Right kidney (tissue), 9 donors: ENCODE measurements around the gene PLEKHB2.
"Not testable (repeated sequence)": the region's sequence is repeated elsewhere in the genome, so short reads cannot be mapped to it uniquely, and the experiment has no call there.

Experiments
- DNase-seq: peaks from one replicate; pipeline ENCODE4 v3.0.0-alpha.2; 2016
- long read RNA-seq, 8 donors: transcript quantifications; one replicate each; lab custom pipeline, GENCODE V29; 2026

Gene PLEKHB2, protein sequence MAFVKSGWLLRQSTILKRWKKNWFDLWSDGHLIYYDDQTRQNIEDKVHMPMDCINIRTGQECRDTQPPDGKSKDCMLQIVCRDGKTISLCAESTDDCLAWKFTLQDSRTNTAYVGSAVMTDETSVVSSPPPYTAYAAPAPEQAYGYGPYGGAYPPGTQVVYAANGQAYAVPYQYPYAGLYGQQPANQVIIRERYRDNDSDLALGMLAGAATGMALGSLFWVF
- long read RNA-seq, donor 1, full-length matches to known transcripts: 9 of 27 reads
- long read RNA-seq, donor 1, partial matches to known transcripts: 0 of 27 reads
- long read RNA-seq, donor 1, other reads (novel, unspliced or antisense): 18 of 27 reads
- long read RNA-seq, donor 2, full-length matches to known transcripts: 9 of 24 reads
- long read RNA-seq, donor 2, partial matches to known transcripts: 0 of 24 reads
- long read RNA-seq, donor 2, other reads (novel, unspliced or antisense): 15 of 24 reads
- long read RNA-seq, donor 3, full-length matches to known transcripts: 4 of 12 reads
- long read RNA-seq, donor 3, partial matches to known transcripts: 0 of 12 reads
- long read RNA-seq, donor 3, other reads (novel, unspliced or antisense): 8 of 12 reads
- long read RNA-seq, donor 4, full-length matches to known transcripts: 8 of 24 reads
- long read RNA-seq, donor 4, partial matches to known transcripts: 0 of 24 reads
- long read RNA-seq, donor 4, other reads (novel, unspliced or antisense): 16 of 24 reads
- long read RNA-seq, donor 5, full-length matches to known transcripts: 10 of 23 reads
- long read RNA-seq, donor 5, partial matches to known transcripts: 0 of 23 reads
- long read RNA-seq, donor 5, other reads (novel, unspliced or antisense): 13 of 23 reads
- long read RNA-seq, donor 6, full-length matches to known transcripts: 9 of 39 reads
- long read RNA-seq, donor 6, partial matches to known transcripts: 0 of 39 reads
- long read RNA-seq, donor 6, other reads (novel, unspliced or antisense): 30 of 39 reads
- long read RNA-seq, donor 7, full-length matches to known transcripts: 11 of 29 reads
- long read RNA-seq, donor 7, partial matches to known transcripts: 0 of 29 reads
- long read RNA-seq, donor 7, other reads (novel, unspliced or antisense): 18 of 29 reads
- long read RNA-seq, donor 8, full-length matches to known transcripts: 7 of 34 reads
- long read RNA-seq, donor 8, partial matches to known transcripts: 10 of 34 reads
- long read RNA-seq, donor 8, other reads (novel, unspliced or antisense): 17 of 34 reads

DNA sequence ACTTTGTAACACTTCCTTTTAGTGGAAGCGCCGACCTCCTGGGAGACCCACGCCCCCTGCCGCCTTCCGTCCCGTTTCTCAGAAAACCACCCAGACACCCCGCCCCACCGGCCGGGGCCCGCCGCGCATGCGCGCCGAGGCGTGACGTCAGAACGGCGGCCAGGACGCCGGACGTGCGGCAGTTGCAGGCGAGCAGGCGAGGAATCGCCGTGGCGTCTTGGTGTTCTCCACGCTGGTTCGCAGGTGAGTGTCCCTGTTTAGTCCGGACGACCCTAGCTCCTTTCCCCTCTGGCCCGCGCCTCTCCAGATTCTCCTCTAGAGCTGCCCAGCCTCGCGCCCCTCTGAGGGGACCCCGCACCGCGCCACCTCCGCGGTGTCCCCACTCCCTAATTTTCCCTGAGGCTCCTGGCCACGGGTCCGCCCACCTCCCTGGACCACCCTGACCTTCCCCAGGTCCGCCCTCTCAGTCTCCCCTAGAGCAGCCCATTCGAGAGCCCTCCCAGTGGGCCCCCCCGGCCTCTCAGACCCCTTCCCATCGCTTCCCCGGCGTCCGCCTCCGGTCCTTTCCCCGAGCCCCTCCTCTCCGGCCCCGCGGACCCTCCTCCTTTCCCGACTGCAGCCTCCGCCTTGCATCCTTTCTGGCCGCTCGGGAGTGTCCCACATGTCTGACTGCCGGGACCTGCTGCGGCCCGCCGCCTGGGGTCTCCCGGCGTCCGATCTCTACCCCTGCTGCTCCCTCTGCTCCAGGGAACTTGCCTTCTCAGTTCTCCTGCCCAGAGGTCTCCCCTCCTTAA is at the start of gene PLEKHB2:
PLEKHB2 (plus strand) TSS at position 181 of the 794 bp plus-strand sequence. CDS start 15,606 bp downstream, outside the sequence.
- DNase-seq: peak; percentile 99

DNA sequence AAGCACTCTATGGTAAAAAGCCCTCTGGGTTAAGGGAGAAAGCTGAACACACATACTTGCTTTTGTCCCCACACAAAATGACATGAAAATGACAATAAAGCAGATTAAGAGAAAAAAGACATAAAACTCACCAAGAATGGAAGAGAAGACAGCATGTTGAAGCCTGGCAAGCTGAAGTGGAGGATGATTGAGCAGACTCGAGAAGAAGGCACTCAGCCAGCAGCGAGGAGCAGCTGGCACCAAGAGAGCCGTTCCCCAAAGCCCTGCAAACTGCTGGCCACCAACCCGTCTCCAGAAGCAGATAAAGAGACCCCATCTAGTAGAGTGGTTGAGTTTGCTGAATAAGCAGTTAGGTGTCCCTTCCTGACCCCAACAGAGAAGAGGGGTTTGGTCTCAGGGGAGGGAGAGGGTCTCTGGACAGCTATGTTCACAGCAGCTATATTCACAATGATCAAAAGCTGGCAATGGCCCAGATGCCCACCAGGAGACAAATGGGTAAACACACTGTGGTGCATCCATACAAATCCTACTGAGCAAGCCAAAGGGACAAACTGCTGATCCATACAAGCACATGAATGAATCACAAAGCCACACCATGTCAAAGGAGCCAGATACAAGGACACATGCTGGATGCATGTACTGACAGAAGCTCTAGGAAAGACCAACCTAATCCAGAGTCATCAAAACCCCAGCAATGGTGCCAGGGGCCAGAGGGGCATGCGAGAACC is 48.8 kb upstream of the PLEKHB2 start:
- DNase-seq: no peak

DNA sequence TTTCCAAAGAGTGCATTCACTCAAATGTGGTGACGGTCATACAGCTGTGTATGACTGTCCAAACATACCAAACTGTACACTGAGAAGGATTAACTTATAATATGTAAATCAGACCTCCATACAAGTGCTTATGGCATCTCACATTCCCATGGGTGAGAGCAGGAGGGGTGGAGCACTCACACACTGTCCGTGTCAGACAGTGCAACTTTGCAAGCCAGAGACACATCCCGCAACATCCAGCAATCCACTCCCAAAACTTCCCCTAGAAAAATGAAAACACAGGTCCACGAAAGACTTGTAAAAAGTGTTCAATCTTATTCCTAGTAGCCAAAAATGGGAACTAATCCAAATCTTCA is 48.2 kb upstream of the PLEKHB2 start:
- DNase-seq: no peak

DNA sequence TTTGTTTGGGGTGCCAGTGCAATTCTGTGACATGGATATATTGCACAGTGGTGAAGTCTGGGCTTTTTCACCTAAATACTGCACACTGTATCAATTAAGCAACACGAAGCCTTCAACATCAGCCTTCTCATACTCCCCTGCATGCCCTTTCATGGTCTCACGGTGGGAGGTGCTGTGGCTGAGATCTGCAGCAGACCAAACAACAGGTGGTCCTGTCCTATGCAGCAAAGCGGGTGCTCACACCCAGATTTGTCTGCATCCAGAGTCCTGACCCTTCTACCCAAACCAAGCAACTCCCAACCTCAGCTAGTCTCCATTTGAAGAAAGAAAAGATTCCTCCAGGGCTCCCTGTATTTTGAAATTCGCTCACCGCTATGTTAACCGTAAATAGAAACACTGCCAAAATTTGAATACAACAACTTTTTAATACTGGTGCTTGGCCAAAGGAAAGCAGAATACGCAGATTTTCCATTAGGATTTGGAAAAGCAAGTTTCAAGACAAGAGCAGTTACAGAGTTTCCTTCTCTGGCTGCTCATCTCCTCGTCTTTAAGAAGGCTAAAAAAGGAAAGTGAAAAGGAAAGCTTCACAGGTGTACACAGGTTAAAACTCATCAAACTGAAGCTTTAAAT is 46.8 kb upstream of the PLEKHB2 start:
- DNase-seq: no peak

DNA sequence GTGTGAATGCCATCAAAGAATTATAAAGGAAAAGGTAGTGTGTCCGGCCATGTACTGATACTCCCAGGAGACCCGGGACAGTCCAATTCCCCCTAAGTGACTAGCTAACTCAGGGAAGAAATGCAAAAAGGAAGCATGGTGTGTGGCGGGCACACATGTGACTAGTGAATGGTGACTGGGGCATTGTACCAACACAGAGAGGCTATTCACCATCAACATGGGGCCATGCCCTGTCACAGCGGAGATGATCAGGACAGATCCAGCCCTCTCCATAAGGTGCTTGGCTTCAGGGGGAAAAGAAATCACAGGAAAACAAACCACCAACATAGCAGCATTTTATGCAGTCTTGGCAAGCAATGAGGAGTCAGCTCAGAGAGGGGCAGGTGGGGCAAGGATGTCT is 46.2 kb upstream of the PLEKHB2 start:
- no peak for DNase-seq

DNA sequence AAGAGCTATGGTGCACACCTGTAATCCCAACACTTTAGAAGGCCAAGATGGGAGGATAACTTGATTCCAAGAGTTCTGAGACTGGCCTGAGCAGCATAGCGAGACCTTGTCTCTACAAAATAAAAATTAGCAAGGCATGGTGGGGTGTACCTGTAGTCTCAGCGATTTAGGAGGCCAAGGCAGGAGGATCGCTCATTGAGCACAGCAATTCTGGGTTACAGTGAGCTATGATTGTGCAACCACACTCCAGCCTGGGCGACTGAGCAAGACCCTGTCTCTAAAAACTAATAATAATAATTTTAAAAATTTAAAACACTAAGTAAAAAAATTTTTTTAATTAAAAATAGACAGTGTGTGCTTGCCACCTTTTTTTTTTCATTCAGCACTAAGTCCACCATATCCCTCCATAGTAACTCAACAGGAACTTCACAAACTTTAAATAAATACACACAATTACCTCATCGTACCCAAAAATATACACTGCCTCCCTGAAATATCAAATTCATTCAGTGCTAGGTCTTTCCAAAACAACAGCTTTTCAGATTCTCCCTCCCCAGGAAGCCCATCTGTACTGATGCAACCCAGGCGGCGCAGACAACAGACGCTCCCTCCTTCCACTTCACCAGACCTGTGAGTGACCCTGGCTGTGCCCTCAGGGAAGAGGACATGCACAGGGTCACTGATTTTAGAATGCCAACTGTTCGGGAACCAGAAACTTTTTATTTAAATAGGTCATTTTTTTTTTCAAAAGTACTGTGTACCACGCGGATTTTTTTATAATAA is 41.4 kb upstream of the PLEKHB2 start:
- no peak for DNase-seq

DNA sequence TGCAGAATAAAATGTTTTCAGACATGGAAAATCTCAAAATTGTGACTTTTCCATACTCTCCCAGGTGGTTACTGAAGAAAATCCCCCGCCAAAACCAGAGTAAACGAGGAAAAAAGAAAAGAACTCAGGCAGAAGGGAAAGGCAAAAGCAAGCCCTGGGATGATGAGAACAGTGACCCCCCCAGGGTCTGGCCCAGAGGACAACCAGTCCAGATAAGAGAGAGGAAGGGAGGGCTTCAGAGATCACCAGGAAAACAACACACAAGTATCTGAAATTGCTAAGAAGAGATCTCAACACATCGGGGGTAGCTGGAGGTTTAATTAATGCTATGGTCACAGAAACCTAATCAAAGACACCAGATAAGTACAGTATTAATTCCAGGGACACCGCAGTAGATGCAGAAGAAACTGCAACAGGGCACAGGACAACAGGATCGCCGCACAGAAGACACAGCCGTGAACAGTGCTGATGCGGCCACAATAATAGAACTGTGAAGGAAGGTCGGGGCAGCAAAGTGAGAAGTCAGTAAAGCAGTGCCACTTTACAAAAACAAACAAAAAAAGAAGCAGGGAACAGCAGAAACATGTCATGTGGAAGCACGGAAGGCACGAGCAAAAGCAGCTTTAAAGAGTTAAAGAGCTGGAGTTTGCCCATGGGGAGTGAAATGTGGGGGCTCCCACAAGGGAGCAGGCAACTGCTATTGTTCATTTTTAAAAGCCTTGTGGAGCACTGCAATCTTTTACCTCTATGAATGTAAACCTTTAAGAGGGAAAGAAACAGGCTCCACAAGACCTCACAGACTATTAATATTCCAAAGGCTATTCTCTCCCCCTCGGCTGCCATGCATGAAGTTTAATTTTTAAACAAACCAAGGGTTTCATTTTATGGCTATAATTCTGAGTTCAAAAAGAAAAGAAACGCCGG is 40.3 kb upstream of the PLEKHB2 start:
- DNase-seq: peak; percentile 47

DNA sequence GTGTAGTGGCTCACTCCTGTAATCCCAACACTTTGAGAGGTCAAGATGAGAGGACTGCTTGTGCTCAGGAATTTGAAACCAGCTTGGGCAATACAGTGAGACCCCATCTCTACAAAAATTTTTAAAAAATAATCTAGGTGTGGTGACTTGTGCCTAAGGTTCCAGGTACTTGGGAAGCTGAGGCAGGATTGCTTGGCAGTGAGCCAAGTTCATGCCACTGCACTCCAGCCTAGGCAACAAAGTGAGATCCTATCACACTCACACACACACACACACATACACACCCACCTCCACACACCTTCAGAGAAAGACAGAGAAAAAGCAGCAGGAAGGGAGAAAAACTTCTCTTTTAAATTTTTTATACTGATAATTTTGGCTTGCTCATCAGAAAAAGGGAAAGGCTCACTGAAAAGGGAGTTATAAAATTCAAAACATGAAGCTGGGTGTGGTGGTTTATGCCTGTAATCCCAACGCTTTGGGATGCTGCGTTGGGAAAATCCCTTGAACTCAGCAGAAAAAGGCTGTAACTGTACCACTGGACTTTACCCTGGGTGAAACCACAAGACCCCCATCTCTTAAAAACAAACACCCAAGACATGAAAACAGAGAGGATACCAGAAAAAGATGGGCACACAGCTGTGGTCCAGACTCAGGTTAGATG is 37.5 kb upstream of the PLEKHB2 start:
- no peak for DNase-seq

DNA sequence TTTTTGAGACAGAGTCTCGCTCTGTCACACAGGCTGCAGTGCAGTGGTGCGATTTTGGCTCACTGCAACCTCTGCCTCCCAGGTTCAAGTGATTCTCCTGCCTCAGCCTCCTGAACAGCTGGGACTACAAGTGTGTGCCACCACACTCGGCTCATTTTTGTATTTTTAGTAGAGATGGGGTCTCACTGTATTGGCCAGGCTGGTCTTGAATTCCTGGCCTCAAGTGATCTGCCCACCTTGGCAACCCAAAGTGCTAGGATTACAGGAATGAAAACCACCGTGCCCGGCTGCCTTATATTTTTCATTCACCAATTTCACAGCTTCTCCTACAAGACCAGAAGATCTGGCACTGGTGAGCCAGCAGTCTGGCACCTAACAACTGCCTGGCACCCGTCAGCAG is 37.0 kb upstream of the PLEKHB2 start:
- not testable (repeated sequence) for DNase-seq

DNA sequence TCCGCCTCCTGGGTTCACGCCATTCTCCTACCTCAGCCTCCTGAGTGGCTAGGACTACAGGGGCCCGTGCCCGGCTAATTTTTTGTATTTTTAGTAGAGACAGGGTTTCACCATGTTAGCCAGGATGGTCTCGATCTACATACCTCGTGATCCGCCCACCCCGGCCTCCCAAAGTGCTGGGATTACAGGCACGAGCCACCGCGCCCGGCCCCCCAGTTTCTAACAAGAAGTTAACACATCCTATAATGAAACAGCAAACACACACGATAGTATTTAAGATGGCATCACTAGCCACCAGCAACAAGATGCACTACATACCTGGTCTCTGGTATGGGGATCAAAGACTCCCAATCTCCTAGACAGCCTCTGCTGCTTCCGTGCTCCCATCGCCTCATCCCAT is 29.6 kb upstream of the PLEKHB2 start:
- DNase-seq: not testable (repeated sequence)

DNA sequence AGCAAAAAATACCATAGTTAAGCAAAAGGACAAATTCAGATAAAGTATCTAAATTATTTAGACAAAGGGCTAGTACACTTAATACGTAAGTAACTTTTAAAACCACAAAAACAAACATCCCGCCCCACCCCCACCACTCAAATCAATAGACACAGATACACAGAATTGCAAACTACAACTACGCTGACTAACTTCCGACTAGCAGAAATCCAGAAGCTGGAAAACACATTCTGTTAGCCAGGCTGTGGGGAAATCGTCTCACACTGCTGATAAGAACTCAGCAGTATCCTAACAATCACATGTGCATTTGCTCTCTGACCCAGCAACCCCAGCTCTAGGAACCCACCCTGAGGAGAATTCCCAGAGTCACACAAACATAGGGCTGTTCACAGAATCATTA is 28.4 kb upstream of the PLEKHB2 start:
- no peak for DNase-seq

DNA sequence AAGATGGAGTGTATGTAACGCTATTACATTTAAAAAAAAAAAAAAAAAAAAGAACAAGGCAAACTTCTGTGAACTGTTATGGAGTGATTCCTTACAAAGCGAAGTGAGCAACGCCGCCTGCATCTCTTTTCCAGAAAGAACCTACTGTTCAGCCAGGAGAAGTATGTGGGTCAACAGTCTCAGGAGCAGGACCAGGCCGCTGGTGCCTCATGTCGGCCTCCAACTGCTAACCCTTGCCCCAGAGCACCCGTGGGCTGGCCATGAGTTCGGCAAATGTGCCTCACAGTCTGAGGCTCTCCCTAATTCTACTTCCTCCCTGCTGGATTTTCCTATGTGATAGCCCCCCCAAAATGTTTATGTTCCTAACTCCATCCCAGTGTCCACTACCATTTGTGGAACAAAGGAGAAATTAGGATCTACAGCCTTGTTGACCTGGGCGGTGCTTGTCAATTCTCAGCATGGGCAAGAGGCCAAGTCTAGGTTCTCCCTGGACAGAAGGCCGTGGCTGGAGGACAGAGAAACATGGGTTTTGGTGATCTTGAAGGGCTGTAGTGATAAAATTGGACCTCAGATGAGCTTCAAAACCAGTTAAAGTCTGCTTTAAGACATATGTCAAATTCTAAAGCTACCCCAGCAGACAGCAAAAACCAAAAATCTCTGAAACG is 27.8 kb upstream of the PLEKHB2 start:
- no peak for DNase-seq

DNA sequence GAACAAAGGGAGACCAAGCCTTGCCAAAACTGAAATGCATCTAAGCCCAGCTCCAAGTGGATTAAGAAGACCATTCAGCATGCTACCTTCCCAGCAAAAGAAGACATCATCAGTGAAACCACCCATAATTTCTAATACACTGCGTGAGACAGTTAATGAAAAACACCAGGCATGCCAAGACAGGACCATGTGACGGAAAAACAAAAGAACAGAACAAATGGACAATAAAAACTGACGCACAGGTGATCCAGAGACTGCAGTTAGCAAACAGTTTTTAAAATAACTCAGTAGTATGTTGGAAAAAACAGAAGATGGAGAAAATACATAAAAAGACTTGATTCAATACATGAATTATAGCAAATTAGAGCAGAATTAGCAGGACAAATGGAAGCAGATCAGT is 27.2 kb upstream of the PLEKHB2 start:
- no peak for DNase-seq

DNA sequence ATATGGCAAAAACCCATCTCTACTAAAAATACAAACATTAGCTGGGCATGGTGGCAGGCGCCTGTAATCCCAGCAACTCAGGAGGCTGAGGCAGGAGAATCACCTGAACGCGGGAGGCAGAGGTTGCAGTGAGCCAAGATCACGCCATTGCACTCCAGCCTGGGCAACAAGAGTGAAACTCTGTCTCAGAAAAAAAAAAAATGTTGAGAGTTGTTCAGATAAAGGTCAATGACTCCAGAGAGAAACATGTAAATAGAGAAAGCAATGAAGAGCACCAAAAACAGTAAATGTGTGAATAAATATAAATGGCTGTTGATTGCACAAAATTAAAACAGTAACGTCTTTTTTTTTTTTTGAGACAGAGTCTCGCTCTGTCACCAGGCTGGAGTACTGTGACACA is 25.2 kb upstream of the PLEKHB2 start:
- not testable (repeated sequence) for DNase-seq

DNA sequence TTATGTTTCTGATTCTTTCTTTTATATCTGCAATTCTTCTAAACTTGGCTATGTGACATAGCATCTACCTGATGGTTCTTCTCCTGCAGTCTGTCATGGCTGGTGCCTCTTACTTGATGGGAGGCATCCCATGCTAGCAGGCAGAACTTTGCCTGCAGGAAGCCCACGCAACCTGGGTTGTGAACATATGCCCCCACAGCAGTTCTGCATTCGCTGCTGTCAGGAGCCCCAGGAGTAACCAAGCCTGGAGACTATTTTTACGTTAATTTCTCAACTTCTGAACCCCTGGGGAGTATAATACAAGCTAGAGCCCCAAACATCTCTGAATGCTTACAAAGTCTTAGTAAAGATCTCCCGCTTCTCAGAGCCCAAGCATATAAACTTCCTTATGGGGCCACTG is 23.9 kb upstream of the PLEKHB2 start:
- DNase-seq: no peak

DNA sequence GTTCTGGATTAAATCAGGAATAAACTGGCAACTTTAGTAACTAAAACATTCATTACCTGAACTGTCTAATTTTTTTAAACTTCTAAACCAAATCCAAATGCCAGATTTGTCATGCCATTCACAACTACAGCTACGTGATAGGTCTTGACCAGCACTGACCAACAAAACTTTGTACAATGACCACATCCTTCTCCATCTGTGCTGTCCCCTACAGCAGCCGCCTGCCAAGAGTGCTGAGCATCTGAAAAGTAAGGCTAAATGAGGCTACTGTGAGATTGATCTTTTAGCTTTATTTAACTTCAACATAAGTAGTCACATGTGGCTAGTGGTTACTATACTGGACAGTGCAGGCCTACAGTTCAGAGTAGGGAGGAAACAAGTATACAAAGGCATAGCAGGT is 19.5 kb upstream of the PLEKHB2 start:
- no peak for DNase-seq

DNA sequence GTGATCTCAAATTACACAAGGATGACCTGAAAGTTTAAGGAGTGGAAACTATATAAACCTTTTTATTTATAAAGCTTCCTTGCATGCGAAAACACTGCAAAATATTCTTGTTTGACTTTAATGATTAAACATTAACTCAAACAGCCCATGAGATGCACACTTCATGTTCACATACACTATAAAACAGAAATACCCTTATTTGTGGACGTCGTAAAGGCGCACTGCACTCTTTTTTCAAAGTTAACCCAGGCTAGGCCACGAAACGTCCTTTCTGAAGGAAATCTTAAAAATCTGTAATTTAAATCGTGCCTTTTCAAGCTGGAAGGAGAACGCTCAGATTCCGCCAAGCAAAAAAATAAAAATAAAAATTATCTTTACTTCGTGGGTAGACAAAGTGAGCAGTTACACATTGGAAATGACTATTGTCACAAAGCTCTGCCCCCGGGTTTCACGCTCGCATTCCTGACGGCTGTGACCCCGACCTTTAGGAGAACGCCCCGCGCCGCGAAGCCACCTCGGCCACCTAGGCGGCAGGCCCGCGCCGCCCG is 12.6 kb upstream of the PLEKHB2 start:
- peak; percentile 52 for DNase-seq
